ENCODE data around the gene PCDH7. TPM values are rescaled to one million over a fixed set of nuclear protein-coding genes. Genes with fewer than 3 reads are reported as not detected.
A peak's percentile ranks its signal among the peaks of the same experiment; 100 is the strongest.

PCDH7 gene, protein sequence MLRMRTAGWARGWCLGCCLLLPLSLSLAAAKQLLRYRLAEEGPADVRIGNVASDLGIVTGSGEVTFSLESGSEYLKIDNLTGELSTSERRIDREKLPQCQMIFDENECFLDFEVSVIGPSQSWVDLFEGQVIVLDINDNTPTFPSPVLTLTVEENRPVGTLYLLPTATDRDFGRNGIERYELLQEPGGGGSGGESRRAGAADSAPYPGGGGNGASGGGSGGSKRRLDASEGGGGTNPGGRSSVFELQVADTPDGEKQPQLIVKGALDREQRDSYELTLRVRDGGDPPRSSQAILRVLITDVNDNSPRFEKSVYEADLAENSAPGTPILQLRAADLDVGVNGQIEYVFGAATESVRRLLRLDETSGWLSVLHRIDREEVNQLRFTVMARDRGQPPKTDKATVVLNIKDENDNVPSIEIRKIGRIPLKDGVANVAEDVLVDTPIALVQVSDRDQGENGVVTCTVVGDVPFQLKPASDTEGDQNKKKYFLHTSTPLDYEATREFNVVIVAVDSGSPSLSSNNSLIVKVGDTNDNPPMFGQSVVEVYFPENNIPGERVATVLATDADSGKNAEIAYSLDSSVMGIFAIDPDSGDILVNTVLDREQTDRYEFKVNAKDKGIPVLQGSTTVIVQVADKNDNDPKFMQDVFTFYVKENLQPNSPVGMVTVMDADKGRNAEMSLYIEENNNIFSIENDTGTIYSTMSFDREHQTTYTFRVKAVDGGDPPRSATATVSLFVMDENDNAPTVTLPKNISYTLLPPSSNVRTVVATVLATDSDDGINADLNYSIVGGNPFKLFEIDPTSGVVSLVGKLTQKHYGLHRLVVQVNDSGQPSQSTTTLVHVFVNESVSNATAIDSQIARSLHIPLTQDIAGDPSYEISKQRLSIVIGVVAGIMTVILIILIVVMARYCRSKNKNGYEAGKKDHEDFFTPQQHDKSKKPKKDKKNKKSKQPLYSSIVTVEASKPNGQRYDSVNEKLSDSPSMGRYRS (N-terminal part only)
- total RNA-seq, result 74.3 to 78.8 TPM (median 76.7 TPM) in 3 replicates

DNA sequence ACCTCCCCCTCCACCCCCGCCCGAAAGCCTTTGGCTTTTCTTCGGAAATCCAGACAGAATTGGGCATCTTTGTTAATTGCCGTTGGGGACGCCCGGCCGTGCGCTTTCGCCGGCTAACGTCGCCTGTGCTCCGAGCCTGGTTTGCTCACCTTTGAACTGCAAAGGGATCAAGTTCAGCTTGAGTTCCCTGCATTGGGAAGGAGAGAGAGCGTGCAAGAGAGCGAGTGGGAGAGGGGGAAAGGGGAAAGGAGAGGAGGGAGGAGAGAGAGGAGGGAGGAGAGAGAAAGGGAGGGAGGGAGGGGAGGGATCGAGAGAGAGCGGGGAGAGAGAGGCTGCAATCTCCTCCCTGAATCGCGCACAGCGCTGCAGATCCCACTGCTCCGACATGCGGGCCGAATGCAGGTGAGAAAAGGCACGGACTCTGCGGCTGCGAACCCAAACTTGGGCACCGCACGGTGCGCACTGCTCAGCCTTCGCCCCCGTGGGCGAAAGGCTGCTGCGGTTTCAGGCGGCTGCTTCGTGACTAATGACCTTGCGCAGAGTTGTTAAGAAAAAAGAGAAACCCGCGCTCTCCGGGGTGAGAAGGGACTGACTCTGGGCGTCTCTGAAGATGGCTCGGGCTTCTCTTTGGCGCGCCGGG, at the start of gene PCDH7:
Gene PCDH7, plus strand, starts transcription at position 349 of the 640 bp plus-strand sequence. CDS start 1,054 bp downstream, outside the sequence.
- peaks cover 37% of the 10 kb centered on the region for H3K4me1 Mint-ChIP-seq
- no peaks in the 10 kb centered on the region for H3K27me3 Mint-ChIP-seq (ENCODE audit: low read depth)
- H3K27ac Mint-ChIP-seq, result peak within 1 kb of the TSS; percentile 99
- no peaks in the 10 kb centered on the region for H3K9me3 Mint-ChIP-seq
- peak; percentile 22 to 57 for DNase-seq (ENCODE audit: low spot score in 2 of 2, unreplicated experiment in 2 of 2)
- TF ChIP-seq, protein P1, sequence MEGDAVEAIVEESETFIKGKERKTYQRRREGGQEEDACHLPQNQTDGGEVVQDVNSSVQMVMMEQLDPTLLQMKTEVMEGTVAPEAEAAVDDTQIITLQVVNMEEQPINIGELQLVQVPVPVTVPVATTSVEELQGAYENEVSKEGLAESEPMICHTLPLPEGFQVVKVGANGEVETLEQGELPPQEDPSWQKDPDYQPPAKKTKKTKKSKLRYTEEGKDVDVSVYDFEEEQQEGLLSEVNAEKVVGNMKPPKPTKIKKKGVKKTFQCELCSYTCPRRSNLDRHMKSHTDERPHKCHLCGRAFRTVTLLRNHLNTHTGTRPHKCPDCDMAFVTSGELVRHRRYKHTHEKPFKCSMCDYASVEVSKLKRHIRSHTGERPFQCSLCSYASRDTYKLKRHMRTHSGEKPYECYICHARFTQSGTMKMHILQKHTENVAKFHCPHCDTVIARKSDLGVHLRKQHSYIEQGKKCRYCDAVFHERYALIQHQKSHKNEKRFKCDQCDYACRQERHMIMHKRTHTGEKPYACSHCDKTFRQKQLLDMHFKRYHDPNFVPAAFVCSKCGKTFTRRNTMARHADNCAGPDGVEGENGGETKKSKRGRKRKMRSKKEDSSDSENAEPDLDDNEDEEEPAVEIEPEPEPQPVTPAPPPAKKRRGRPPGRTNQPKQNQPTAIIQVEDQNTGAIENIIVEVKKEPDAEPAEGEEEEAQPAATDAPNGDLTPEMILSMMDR (IDR thresholded peaks at IDR 0.05; ENCODE audit: unreplicated experiment), result peak; percentile 13
- H3K36me3 Mint-ChIP-seq, result no peaks in the 10 kb centered on the region
- H3K4me3 Mint-ChIP-seq, result peak within 1 kb of the TSS; percentile 100

DNA sequence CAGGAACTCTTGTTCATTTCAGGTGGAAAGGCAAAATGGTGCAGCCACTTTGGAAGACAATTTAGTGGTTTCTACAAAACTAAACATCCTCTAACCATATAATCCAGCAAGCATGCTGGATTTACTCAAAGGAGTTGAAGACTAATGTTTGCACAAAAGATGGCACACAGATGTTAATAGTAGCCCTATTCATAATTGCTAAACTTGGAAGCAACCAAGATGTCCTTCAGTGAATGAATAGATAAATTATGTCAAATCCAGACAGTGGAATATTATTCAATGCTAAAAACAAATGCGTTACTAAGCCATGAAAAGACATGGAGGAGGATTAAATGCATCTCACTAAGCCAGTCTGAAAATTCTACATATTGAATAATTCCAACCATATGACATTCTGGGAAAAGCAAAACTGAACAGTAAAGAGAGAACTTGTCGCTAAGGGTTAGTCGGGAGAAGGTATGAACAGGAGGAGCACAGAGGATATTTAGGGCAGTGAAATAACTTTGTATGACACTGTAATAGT, 48.2 kb upstream of the PCDH7 start:
- Mint-ChIP-seq H3K9me3 (peaks cover 17% of the 10 kb centered on the region), H3K27me3 (ENCODE audit: low read depth) (no peaks in the 10 kb centered on the region), H3K4me1 (no peaks in the 10 kb centered on the region), H3K36me3 (peaks cover 2% of the 10 kb centered on the region), H3K27ac (no peak overlapping the region), H3K4me3 (no peak overlapping the region)
- TF ChIP-seq, protein P1 (IDR thresholded peaks at IDR 0.05; ENCODE audit: unreplicated experiment), result no peak
- no peak for DNase-seq (ENCODE audit: low spot score in 2 of 2, unreplicated experiment in 2 of 2)

DNA sequence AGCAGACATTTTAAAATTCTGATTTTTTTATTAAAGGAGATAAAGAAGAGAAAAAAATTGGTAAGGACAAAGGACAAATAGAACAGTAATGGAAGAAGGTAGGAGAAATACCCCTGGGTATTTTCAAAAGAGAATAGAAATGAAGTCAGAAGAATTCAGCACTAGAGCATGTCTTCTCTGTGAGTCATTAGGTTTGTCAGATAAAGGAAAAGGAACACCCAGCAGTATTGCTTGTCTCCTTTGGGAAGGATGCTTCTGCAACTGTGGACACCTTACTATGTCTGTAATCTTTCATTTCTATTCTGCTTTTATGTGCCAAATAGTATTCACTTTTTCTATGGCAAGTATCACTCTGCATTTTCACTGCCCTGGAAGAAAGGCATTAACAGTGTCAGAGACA, 24.0 kb upstream of the PCDH7 start:
- Mint-ChIP-seq H3K27me3 (ENCODE audit: low read depth) (no peaks in the 10 kb centered on the region), H3K27ac (no peak overlapping the region), H3K9me3 (no peaks in the 10 kb centered on the region), H3K36me3 (no peaks in the 10 kb centered on the region), H3K4me1 (no peaks in the 10 kb centered on the region), H3K4me3 (no peak overlapping the region)
- TF ChIP-seq, protein P1 (IDR thresholded peaks at IDR 0.05; ENCODE audit: unreplicated experiment), result no peak
- no peak for DNase-seq (ENCODE audit: low spot score in 2 of 2, unreplicated experiment in 2 of 2)

DNA sequence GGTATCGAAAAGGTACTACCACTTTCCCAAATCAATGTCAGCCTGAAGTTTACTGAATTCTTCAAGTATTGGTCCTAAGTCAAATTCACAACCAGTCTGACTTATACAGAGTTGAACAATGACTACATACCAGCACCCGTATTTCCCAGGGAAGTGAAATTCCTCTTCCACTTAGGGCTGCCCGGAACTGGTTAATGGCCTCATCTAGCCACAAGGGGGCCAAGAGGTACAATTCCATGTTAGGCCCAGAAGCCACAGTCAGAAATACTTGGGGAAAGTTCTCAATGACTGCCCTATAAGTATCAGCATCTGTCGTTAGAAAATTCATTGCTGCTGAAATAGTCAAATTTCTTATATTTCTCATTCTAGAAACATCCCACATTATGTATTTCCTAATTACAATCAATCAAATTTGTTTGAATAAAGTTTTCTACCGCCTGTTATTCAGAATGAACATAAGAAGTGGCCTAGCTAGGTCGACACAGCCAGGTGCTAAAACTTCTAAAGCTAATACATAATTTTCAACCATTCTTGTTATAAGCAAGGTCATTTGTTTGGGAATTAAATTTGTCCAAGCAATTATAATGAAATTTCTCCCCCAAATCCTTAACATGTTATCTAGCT, 5.6 kb upstream of the PCDH7 start:
- no peaks in the 10 kb centered on the region for H3K27me3 Mint-ChIP-seq (ENCODE audit: low read depth)
- no peak overlapping the region for H3K27ac Mint-ChIP-seq
- DNase-seq (ENCODE audit: low spot score in 2 of 2, unreplicated experiment in 2 of 2), result no peak
- H3K4me3 Mint-ChIP-seq, result no peak overlapping the region
- peaks cover 23% of the 10 kb centered on the region for H3K9me3 Mint-ChIP-seq
- TF ChIP-seq, protein P1 (IDR thresholded peaks at IDR 0.05; ENCODE audit: unreplicated experiment), result peak; percentile 84
- peaks cover 11% of the 10 kb centered on the region for H3K4me1 Mint-ChIP-seq
- peaks cover 5% of the 10 kb centered on the region for H3K36me3 Mint-ChIP-seq

DNA sequence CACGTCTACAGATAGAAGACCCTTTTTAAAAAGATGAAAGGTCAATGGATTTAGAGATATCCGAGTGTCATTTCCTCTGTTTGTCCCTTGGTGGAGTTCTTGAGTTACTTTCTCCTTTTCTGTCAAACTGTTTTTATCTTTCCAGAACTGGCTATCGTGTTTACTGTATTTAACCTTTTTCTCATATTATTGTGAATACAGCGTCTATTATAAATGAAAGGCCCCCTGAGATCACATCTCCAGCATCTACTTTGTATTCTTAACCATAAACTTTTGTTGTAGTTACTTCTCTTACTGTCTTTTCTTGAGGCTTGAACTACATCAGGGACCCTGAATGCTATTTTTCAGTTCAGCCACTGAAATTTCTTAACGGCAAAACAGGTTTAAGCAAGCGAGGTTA, 4.0 kb upstream of the PCDH7 start:
- peak overlapping the region; percentile 95 for H3K27ac Mint-ChIP-seq
- peak overlapping the region; percentile 100 for H3K4me3 Mint-ChIP-seq
- DNase-seq (ENCODE audit: low spot score in 2 of 2, unreplicated experiment in 2 of 2), result no peak

More for the DNA sequence above, 4.0 kb upstream of the PCDH7 start:
- Mint-ChIP-seq H3K9me3 (peaks cover 11% of the 10 kb centered on the region), H3K36me3 (no peaks in the 10 kb centered on the region), H3K27me3 (ENCODE audit: low read depth) (no peaks in the 10 kb centered on the region), H3K4me1 (peaks cover 12% of the 10 kb centered on the region)
- TF ChIP-seq, protein P1 (IDR thresholded peaks at IDR 0.05; ENCODE audit: unreplicated experiment), result peak; percentile 39

All from mesothelial cell of epicardium (in vitro differentiated cells).